Measurements from ENCODE around the gene PLAC9.

DNA sequence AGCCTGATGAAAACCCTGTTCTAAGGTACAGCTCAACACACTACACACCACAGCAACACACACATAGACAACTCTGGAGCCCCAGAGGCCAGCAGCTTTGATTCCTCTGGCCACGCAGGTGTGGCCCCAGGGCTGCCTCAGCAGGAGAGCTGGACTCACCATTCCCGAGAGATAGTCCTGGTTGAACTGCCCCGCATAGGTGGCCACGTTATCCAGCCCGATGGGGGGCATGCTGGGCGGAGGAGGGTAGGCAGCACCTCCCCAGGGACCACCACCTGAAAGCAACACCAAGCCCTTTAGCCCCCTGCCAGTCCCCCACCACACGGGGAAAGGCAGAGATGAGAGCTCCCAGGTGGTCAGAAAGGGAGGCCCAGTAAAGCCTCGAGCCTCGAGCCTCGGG lies 38.1 kb downstream of the PLAC9 start:
- TF ChIP-seq, protein P1, sequence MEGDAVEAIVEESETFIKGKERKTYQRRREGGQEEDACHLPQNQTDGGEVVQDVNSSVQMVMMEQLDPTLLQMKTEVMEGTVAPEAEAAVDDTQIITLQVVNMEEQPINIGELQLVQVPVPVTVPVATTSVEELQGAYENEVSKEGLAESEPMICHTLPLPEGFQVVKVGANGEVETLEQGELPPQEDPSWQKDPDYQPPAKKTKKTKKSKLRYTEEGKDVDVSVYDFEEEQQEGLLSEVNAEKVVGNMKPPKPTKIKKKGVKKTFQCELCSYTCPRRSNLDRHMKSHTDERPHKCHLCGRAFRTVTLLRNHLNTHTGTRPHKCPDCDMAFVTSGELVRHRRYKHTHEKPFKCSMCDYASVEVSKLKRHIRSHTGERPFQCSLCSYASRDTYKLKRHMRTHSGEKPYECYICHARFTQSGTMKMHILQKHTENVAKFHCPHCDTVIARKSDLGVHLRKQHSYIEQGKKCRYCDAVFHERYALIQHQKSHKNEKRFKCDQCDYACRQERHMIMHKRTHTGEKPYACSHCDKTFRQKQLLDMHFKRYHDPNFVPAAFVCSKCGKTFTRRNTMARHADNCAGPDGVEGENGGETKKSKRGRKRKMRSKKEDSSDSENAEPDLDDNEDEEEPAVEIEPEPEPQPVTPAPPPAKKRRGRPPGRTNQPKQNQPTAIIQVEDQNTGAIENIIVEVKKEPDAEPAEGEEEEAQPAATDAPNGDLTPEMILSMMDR (IDR thresholded peaks at IDR 0.05) = no peak
- no peak for TF ChIP-seq POLR2A (IDR thresholded peaks at IDR 0.05)

Data from body of pancreas (tissue), 4 donors.